Activated CD8-positive, alpha-beta memory T cell treated with anti-CD3 and anti-CD28 coated beads, Interleukin-2, amount 10 ng/mL, durations not matched to agents 7 days and 5 days (primary cell): ENCODE results near the gene FAM20C. TPM values are rescaled to one million over a fixed set of nuclear protein-coding genes. Genes with fewer than 3 reads are reported as not detected.

ENCODE experiments used
- ATAC-seq: fragments of 150-1000 bp; cut with Tn5 transposase; one replicate; pipeline ENCODE4 v1.10.0; 2021; ENCODE audit warnings: moderate library complexity
- CTCF ChIA-PET: fragments of 350-600 bp; sonication (Branson Sonifier 250); formaldehyde crosslinking; loops from one replicate; lab custom pipeline; 2021; ENCODE audit warnings: antibody characterized with exemption; lab: Charles Lee
- DNase-seq: peaks from one replicate; pipeline ENCODE4 v3.0.0-alpha.2; 2020
- H3K27ac Mint-ChIP-seq: one replicate; pipeline ENCODE4 v1.8.0; 2021; ENCODE audit warnings: mild to moderate bottlenecking, mixed read lengths
- H3K27me3 Mint-ChIP-seq: one replicate; pipeline ENCODE4 v1.8.0; 2021; ENCODE audit warnings: mixed read lengths
- H3K36me3 Mint-ChIP-seq: one replicate; pipeline ENCODE4 v1.8.0; 2021; ENCODE audit warnings: mild to moderate bottlenecking, mixed read lengths
- H3K4me1 Mint-ChIP-seq: one replicate; pipeline ENCODE4 v1.8.0; 2021; ENCODE audit warnings: mixed read lengths
- H3K4me3 Mint-ChIP-seq: one replicate; pipeline ENCODE4 v1.8.0; 2021; ENCODE audit warnings: mild to moderate bottlenecking, moderate library complexity, mixed read lengths
- H3K9me3 Mint-ChIP-seq: one replicate; pipeline ENCODE4 v1.8.0; 2022; ENCODE audit warnings: low read depth, mixed read lengths
- total RNA-seq, 2 experiments: library from RNA; stranded (reverse); gene quantifications; one replicate each; pipeline ENCODE4 v1.2.3, GENCODE V29; 2021

Gene FAM20C
- under 1 TPM; 0.45 to 0.73 TPM for total RNA-seq

- H3K36me3 Mint-ChIP-seq, result no peaks in the 10 kb centered on the region
- peaks cover 37% of the 10 kb centered on the region for H3K27me3 Mint-ChIP-seq
- CTCF ChIA-PET, result no interaction called here
These were observed at the start of gene FAM20C for GRCh38 chr7:191981-192649. TSS of gene FAM20C (plus strand) at chr7:192571. CDS start at chr7:193200, 629 bp downstream.

DNA sequence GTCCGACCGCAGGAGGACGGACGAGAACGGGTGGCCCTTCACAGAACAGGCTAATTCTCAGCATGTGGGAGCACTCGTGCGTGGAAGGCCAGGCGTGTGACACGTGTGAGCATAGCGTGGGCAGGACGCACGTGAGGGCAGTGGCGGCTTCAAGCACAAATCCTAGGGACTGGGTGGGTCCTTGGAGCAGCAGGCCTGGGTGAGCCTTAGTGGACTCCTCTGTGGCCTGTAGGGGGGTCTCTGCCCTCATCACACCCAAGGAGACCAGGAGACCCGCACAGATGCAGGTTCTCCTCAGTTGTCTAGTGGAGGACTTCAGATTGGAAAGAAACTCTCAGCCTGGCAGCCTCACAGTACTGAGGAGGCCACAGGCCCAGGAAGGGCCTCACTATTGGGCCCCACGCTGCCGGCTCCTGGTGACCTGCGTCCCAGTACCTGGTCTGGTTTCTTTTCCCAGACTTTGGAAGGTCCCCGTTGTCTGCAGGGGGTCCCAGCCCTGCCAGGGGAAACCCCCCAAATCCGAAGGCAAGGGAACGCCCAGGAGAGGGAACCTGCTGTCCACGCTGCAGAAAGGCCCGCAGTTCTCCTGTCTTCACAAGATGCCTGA lies 49.1 kb upstream of the FAM20C start:
- Mint-ChIP-seq H3K9me3 (no peaks in the 10 kb centered on the region), H3K27me3 (no peaks in the 10 kb centered on the region), H3K4me1 (no peaks in the 10 kb centered on the region), H3K36me3 (peaks cover 6% of the 10 kb centered on the region), H3K27ac (no peak overlapping the region), H3K4me3 (no peak overlapping the region)
- DNase-seq, result no peak
- CTCF ChIA-PET, result no interaction called here
- ATAC-seq, result no peak

More at GRCh38 chr7:191981-192649, at the start of gene FAM20C:
- no peak within 1 kb of the TSS for H3K27ac Mint-ChIP-seq
- H3K4me1 Mint-ChIP-seq, result peaks cover 2% of the 10 kb centered on the region
- DNase-seq (no peak), ATAC-seq (peak; percentile 63)
- H3K4me3 Mint-ChIP-seq, result no peak within 1 kb of the TSS
- no peaks in the 10 kb centered on the region for H3K9me3 Mint-ChIP-seq

DNA sequence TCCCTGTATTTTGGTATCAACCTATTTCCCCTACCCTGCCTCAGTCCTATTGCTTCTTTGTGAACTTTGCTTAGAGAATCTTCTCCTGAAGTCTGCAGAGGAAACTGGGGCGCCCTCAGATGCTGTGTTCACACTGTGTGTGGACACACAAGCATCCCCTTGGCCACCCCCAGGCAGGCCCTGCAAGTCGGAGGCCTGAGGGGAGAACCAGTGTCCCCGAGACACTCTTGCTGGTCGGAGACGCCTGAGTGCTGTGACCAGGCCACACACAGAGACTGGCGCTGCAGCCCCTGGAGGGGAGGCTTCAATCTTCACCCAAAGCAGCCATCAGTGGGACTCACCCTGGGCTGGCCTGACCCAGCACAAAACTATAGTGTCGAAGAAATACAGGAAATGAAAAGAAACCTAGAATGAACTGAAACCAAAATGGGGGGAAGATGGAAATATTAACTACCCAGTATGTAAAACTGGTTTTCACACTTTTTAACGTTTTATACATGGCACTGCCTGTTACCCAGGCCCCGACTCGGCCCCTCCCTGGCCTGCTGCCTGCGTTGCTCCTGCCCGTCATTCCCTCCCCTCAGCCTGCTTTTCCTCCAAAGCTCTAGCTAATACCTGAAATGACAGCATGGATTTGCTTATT lies 48.4 kb upstream of the FAM20C start:
- DNase-seq (no peak), ATAC-seq (no peak)
- CTCF ChIA-PET, result no interaction called here
- H3K4me1 Mint-ChIP-seq, result peaks cover 3% of the 10 kb centered on the region
- H3K27ac Mint-ChIP-seq, result no peak overlapping the region
- no peaks in the 10 kb centered on the region for H3K9me3 Mint-ChIP-seq
- H3K27me3 Mint-ChIP-seq, result no peaks in the 10 kb centered on the region
- peaks cover 8% of the 10 kb centered on the region for H3K36me3 Mint-ChIP-seq
- no peak overlapping the region for H3K4me3 Mint-ChIP-seq

- no peak for ATAC-seq
- Mint-ChIP-seq H3K36me3 (peaks cover 10% of the 10 kb centered on the region), H3K4me3 (no peak overlapping the region), H3K27me3 (no peaks in the 10 kb centered on the region), H3K27ac (no peak overlapping the region), H3K9me3 (no peaks in the 10 kb centered on the region), H3K4me1 (peaks cover 6% of the 10 kb centered on the region)
- CTCF ChIA-PET, result no interaction called here
- no peak for DNase-seq
These were observed 47.9 kb upstream of the FAM20C start for GRCh38 chr7:144454-144826.

DNA sequence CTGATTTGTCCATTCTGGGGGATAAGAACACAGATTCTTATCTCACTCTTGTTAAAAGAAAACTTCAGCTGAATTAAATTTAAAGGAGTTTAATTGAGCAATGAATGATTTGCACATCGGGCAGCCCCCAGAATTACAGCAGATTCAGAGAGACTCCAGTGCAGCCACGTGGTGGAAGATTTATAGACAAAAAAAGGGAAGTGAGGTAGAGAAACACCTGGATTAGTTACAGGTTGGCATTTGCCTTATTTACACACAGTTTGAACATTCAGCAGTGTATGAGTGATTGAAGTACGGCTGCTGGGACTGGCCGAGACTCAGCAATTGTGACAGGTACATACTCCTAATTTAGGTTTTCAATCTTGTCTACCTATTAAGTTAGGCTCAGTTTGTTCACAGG lies 46.5 kb upstream of the FAM20C start:
- ATAC-seq, result no peak
- Mint-ChIP-seq H3K27me3 (no peaks in the 10 kb centered on the region), H3K4me3 (no peak overlapping the region), H3K27ac (no peak overlapping the region), H3K36me3 (peaks cover 10% of the 10 kb centered on the region), H3K4me1 (peaks cover 18% of the 10 kb centered on the region), H3K9me3 (no peaks in the 10 kb centered on the region)
- no peak for DNase-seq
- CTCF ChIA-PET, result no interaction called here

GRCh38 chr7:148543-148931 lies 43.8 kb upstream of the FAM20C start:
- Mint-ChIP-seq H3K4me1 (peaks cover 19% of the 10 kb centered on the region), H3K27me3 (no peaks in the 10 kb centered on the region), H3K36me3 (peaks cover 10% of the 10 kb centered on the region), H3K27ac (peak overlapping the region; percentile 100), H3K9me3 (no peaks in the 10 kb centered on the region), H3K4me3 (peak overlapping the region; percentile 84)
- CTCF ChIA-PET, result no interaction called here
- DNase-seq, result no peak
- no peak for ATAC-seq

DNA sequence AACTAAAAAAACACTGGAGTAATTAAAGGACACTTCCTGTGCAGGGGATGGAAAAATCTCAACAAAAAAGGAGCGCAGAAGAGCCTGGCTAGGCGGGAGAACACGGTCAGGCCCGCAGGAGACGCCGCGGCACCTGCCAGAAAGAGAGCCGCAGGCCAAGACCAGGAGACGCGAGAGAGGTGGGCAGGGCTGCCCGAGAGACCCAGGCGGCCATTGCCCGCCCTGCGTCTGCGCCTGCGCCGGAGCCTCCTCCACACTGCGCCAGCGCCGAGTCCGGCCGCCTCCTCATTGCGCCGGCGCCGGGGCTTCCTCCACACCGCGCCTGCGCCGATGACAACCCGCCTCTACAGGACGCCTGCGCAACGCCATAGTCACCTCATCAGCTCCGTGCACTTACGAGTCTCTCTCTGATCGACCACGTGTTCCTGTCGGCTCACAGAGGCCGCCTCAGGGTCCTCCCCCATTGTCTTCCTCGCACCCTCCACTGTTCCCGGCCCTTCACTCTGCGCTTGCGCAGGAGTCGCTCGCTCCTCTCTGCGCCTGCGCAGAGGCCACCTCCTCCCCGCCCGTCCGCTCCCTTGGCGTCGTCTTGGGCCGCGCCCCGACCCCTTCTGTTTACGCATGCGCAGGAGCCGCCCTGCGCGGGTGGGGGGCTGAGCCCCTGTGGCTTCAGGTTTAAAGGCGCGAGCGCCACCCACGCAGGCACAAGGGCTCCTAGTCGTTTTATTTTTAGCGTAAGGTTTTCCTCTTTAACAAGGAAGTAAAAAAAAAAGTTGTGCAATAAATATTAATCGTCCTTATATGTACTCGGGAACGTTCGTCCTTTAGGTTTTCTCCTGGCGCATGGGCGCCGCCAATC lies 43.2 kb upstream of the FAM20C start:
- Mint-ChIP-seq H3K36me3 (peaks cover 10% of the 10 kb centered on the region), H3K4me3 (peak overlapping the region; percentile 84), H3K9me3 (no peaks in the 10 kb centered on the region), H3K27ac (peak overlapping the region; percentile 100), H3K27me3 (no peaks in the 10 kb centered on the region), H3K4me1 (peaks cover 19% of the 10 kb centered on the region)
- CTCF ChIA-PET, result no interaction called here
- ATAC-seq, result peak; percentile 98
- DNase-seq, result peak; percentile 98

GRCh38 chr7:149791-150636 lies 42.4 kb upstream of the FAM20C start:
- peaks cover 10% of the 10 kb centered on the region for H3K36me3 Mint-ChIP-seq
- peak overlapping the region; percentile 84 for H3K4me3 Mint-ChIP-seq
- CTCF ChIA-PET, result no interaction called here
- H3K4me1 Mint-ChIP-seq, result peaks cover 19% of the 10 kb centered on the region
- no peaks in the 10 kb centered on the region for H3K9me3 Mint-ChIP-seq
- H3K27ac Mint-ChIP-seq, result peak overlapping the region; percentile 100
- H3K27me3 Mint-ChIP-seq, result no peaks in the 10 kb centered on the region
- ATAC-seq (peak; percentile 5), DNase-seq (peak; percentile 62)

- H3K9me3 Mint-ChIP-seq, result no peaks in the 10 kb centered on the region
- CTCF ChIA-PET, result no interaction called here
- H3K27me3 Mint-ChIP-seq, result no peaks in the 10 kb centered on the region
- H3K4me1 Mint-ChIP-seq, result peaks cover 19% of the 10 kb centered on the region
- ATAC-seq (no peak), DNase-seq (no peak)
- H3K36me3 Mint-ChIP-seq, result peaks cover 10% of the 10 kb centered on the region
- peak overlapping the region; percentile 100 for H3K27ac Mint-ChIP-seq
- H3K4me3 Mint-ChIP-seq, result no peak overlapping the region
These were observed 41.6 kb upstream of the FAM20C start for GRCh38 chr7:150811-151221.

GRCh38 chr7:151346-152050 lies 40.9 kb upstream of the FAM20C start:
- CTCF ChIA-PET, result no interaction called here
- Mint-ChIP-seq H3K27me3 (no peaks in the 10 kb centered on the region), H3K36me3 (peaks cover 10% of the 10 kb centered on the region), H3K9me3 (no peaks in the 10 kb centered on the region), H3K27ac (no peak overlapping the region), H3K4me1 (peaks cover 19% of the 10 kb centered on the region), H3K4me3 (no peak overlapping the region)
- DNase-seq, result no peak
- no peak for ATAC-seq

DNA sequence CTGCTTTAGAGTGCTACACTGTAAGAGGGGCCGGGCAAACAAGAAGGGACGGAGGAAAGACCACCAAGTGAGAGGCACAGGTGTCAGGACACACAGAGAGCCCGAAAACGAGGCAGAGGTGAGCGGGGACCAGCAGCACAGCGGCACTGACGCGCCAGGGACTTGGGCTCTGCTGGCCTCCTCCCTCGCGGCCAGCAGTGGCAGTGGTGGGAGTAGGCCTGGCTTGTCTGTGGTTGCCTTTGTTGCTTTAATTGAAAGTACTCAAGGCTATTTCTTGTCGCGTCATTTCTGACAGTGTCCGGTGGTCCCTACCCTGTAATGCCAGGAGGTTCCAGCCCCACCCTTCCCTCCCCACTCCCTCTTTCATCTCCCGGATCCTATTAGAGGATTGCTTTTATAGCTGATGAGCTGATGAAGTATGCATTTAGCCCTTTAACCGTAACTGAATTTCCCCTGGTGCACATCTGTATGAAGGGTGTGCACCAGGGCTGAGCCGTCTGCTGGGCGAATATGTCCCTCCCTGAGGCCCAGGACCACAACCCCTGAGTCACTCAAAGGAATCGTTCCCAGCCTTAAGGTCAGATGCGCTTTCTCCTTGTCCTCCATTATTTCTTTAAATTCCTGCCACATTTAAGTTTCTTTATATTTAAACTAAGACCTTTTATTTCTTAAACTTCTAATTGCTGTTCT lies 39.5 kb upstream of the FAM20C start:
- no peak for DNase-seq
- Mint-ChIP-seq H3K27ac (no peak overlapping the region), H3K4me3 (no peak overlapping the region), H3K4me1 (peaks cover 19% of the 10 kb centered on the region), H3K9me3 (no peaks in the 10 kb centered on the region), H3K27me3 (no peaks in the 10 kb centered on the region), H3K36me3 (peaks cover 4% of the 10 kb centered on the region)
- ATAC-seq, result no peak
- CTCF ChIA-PET, result no interaction called here

DNA sequence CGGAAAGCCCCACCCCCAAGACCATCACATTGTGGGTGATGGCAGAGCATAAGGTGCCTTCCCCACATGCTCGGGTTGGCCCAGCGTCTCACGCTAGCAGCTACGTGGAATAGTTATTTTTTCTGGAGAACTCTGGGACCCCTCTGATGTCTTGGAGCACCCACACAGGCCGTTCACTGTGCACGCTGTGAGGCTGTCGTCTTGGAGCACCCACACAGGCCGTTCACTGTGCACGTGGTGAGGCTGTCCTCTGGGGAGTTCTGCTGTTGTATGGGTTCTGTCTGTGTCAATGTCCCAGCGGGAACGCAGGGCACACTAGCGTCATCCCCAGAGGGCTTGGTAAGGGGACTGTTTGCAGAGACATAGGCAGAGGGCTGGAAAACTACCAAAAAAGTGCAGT lies 38.8 kb upstream of the FAM20C start:
- Mint-ChIP-seq H3K36me3 (peaks cover 2% of the 10 kb centered on the region), H3K9me3 (no peaks in the 10 kb centered on the region), H3K4me1 (peaks cover 16% of the 10 kb centered on the region), H3K27me3 (no peaks in the 10 kb centered on the region), H3K27ac (no peak overlapping the region), H3K4me3 (no peak overlapping the region)
- DNase-seq (no peak), ATAC-seq (no peak)
- CTCF ChIA-PET, result no interaction called here
